ENCODE results near the gene LGALS12.
A peak's percentile ranks its signal among the peaks of the same experiment; 100 is the strongest.

LGALS12 gene

GRCh38 chr11:63502252-63502820, 3.5 kb upstream of the LGALS12 start:
- TF ChIP-seq, protein P1, sequence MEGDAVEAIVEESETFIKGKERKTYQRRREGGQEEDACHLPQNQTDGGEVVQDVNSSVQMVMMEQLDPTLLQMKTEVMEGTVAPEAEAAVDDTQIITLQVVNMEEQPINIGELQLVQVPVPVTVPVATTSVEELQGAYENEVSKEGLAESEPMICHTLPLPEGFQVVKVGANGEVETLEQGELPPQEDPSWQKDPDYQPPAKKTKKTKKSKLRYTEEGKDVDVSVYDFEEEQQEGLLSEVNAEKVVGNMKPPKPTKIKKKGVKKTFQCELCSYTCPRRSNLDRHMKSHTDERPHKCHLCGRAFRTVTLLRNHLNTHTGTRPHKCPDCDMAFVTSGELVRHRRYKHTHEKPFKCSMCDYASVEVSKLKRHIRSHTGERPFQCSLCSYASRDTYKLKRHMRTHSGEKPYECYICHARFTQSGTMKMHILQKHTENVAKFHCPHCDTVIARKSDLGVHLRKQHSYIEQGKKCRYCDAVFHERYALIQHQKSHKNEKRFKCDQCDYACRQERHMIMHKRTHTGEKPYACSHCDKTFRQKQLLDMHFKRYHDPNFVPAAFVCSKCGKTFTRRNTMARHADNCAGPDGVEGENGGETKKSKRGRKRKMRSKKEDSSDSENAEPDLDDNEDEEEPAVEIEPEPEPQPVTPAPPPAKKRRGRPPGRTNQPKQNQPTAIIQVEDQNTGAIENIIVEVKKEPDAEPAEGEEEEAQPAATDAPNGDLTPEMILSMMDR (conservative IDR thresholded peaks at IDR 0.05; ENCODE audit: control insufficient read depth, insufficient read depth, low read depth, low read length), result no peak
- no peak for DNase-seq (ENCODE audit: low read depth)
- no peak overlapping the region for H3K4me3 ChIP-seq (ENCODE audit: control insufficient read depth, low read depth, low read length)

DNA sequence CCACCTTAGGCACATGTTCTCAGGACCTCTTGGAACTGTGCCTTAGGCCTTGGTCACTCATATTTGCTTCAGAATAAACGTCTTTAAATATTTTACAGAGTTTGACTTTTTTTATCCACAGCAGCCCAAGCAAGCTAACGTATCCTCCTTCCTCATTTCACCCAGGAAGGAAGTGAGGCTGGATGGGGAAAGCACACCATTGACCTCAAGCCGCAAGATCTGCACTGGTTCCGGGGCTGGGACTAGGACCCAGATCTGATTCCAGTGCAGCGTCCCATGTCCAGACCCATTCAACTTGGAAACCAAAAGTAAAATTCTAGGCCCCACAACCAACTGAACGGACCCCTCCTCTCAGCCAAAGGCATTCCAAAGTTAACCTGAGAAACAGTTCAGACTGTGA, 2.4 kb upstream of the LGALS12 start:
- TF ChIP-seq, protein P1 (conservative IDR thresholded peaks at IDR 0.05; ENCODE audit: control insufficient read depth, insufficient read depth, low read depth, low read length), result no peak
- H3K4me3 ChIP-seq (ENCODE audit: control insufficient read depth, low read depth, low read length), result no peak overlapping the region
- DNase-seq (ENCODE audit: low read depth), result no peak

- DNase-seq (ENCODE audit: low read depth), result no peak
- TF ChIP-seq, protein P1 (conservative IDR thresholded peaks at IDR 0.05; ENCODE audit: control insufficient read depth, insufficient read depth, low read depth, low read length), result no peak
- H3K4me3 ChIP-seq (ENCODE audit: control insufficient read depth, low read depth, low read length), result no peak overlapping the region
These were observed 1.8 kb upstream of the LGALS12 start for GRCh38 chr11:63504054-63504453.

GRCh38 chr11:63504933-63505586, 824 bp upstream of the LGALS12 start:
- peak; percentile 16 for DNase-seq (ENCODE audit: low read depth)
- no peak overlapping the region for H3K4me3 ChIP-seq (ENCODE audit: control insufficient read depth, low read depth, low read length)
- TF ChIP-seq, protein P1 (conservative IDR thresholded peaks at IDR 0.05; ENCODE audit: control insufficient read depth, insufficient read depth, low read depth, low read length), result no peak

DNA sequence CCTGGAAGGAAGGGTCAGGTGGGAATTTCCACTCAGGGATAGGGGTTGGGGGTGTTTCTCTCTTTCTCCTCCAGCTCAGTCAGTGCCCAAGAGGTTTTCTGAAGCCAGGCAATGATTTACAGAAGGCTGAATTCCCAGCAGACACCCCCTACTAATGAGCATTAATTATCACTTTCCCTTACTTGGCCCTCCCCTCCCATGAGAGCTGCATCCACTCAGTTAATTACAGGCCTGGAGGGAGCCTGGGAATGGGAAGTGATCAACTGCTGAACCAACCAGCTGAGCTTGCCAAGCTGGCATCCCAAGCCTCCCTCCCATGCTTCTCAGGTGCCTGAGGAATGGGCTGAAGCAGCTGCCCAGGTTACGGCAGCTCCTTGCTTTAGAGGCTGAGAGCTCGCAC, 992 bp downstream of the LGALS12 start:
- DNase-seq (ENCODE audit: low read depth), result no peak
- no peak overlapping the region for H3K4me3 ChIP-seq (ENCODE audit: control insufficient read depth, low read depth, low read length)
- TF ChIP-seq, protein P1 (conservative IDR thresholded peaks at IDR 0.05; ENCODE audit: control insufficient read depth, insufficient read depth, low read depth, low read length), result no peak

GRCh38 chr11:63507511-63507910, 1.6 kb downstream of the LGALS12 start:
- H3K4me3 ChIP-seq (ENCODE audit: control insufficient read depth, low read depth, low read length), result no peak overlapping the region
- TF ChIP-seq, protein P1 (conservative IDR thresholded peaks at IDR 0.05; ENCODE audit: control insufficient read depth, insufficient read depth, low read depth, low read length), result no peak
- no peak for DNase-seq (ENCODE audit: low read depth)

Data from fibroblast of mammary gland (primary cell).